MCF 10A (cell line): Measurements from ENCODE around the gene POTEH. TPM values are rescaled to one million over a fixed set of nuclear protein-coding genes. Genes with fewer than 3 reads are reported as not detected.
"Not testable (repeated sequence)": the region's sequence is repeated elsewhere in the genome, so short reads cannot be mapped to it uniquely, and the experiment has no call there.

Experiments
- BruUV-seq: library from RNA; stranded (reverse); fragments of 400-500 nt; replicated peaks from 2 replicates; lab custom pipeline; 2021; lab: Mats Ljungman, UMichigan
- CTCF ChIA-PET: fragments of 300-600 bp; sonication (Branson Sonifier 250); formaldehyde crosslinking; extraction: SDS; loops from one replicate; lab custom pipeline; 2021; ENCODE audit warnings: antibody characterized with exemption, inconsistent platforms; lab: Yijun Ruan, JAX
- POLR2A ChIA-PET: fragments of 300-600, 350-650 bp; sonication (Branson Sonifier 250); formaldehyde crosslinking; extraction: SDS; loops from one replicate; lab custom pipeline; 2020; ENCODE audit warnings: antibody characterized with exemption, inconsistent platforms; lab: Yijun Ruan, JAX
- DNase-seq: peaks from one replicate; pipeline ENCODE4 v3.0.0-alpha.2; 2018; ENCODE audit not compliant: unreplicated experiment
- H3K27ac Mint-ChIP-seq: one replicate; pipeline ENCODE4 v1.8.0; 2022; ENCODE audit warnings: mild to moderate bottlenecking, low read depth, mixed read lengths; ENCODE audit not compliant: unreplicated experiment
- H3K27me3 Mint-ChIP-seq: one replicate; pipeline ENCODE4 v1.8.0; 2022; ENCODE audit warnings: mixed read lengths; ENCODE audit not compliant: insufficient read depth, unreplicated experiment
- H3K36me3 Mint-ChIP-seq: one replicate; pipeline ENCODE4 v1.8.0; 2022; ENCODE audit warnings: mild to moderate bottlenecking, moderate library complexity, mixed read lengths; ENCODE audit not compliant: insufficient read depth, unreplicated experiment
- H3K4me1 Mint-ChIP-seq: one replicate; pipeline ENCODE4 v1.8.0; 2022; ENCODE audit warnings: mixed read lengths; ENCODE audit not compliant: insufficient read depth, unreplicated experiment
- H3K4me3 Mint-ChIP-seq: one replicate; pipeline ENCODE4 v1.8.0; 2022; ENCODE audit warnings: mild to moderate bottlenecking, moderate library complexity, mixed read lengths; ENCODE audit not compliant: unreplicated experiment
- H3K9me3 Mint-ChIP-seq: one replicate; pipeline ENCODE4 v1.8.0; 2022; ENCODE audit warnings: mixed read lengths; ENCODE audit not compliant: unreplicated experiment
- intact Hi-C: fragments of 100-400 bp; cut with micrococcal nuclease; formaldehyde crosslinking; loops from 2 replicates; pipeline ENCODE4 v1.14.1; 2022
- total RNA-seq: library from RNA; stranded (reverse); gene quantifications from 2 replicates; pipeline ENCODE4 v1.2.3, GENCODE V29; 2022

POTEH gene
- total RNA-seq, 1 experiment from 2014 or later: not detected

DNA sequence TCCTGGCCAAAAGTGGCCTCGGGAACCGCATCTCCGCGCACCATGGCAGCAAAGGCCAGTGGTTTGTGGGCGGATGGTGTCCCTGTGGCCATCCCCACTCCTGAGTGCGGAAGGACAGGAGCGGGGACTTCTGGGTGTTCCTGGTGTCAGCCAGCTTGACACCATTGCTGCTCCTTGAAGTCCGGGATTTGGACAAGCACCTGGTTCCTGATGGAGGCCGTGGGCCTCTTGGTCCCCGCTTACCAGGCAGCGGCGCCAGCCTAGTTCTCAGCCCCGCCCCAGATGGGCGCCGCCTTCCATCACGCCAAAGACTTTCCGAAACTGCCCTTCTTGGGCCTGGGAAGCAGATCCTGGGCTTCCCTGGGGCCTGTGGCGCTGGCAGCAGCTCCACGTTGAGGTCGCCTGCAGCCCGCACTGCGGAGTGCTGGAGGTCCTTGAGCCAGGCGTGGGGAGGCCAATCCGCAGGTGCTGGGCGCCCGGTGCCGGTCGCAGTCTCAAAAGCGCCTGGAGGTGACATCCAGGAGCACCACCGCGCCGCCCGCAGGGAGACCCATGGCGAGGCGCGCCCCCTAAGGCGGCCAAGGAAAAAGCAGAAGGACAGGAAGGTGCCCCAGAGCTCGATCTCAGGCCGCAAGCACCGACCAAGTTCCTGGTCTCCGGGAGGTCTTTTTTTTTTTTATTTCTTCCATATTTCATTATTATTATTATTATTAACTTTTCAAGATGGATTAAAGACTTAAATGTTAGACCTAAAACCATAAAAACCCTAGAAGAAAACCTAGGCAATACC lies 59.5 kb downstream of the POTEH start:
- intact Hi-C loops, H3K4me3 Mint-ChIP-seq: not testable (repeated sequence)

DNA sequence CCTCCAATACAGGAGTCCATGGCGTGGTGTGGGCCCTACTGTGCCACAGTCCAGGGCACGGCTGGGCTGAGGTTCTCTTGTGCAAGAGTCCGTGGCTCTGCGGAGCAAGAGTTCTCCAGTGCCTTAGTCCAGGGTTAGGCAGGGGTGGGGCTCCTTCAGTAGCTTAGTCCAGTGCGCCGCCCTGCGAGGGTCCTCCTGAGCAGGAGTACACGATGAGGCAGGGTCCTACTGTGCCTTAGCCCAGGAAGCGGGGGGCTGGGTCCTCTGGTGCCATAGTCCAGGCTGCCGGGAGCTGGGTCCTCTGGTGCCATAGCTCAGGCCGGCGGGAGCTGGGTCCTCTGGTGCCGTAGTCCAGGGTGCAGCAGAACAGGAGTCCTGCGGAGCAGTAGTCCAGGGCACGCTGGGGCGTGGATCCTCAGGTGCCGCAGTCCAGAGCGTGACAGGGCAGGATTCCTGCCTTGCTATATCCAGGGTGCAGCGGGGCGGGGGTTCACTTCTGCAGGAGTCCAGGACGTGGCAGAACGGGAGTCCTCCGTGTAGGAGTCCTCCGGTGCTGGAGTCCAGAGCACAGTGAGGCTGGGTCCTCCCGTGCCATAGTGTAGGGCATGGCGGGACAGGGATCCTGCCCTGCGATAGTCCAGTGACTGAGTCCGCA lies 69.7 kb downstream of the POTEH start:
- DNase-seq, H3K9me3 Mint-ChIP-seq, CTCF ChIA-PET, BruUV-seq, H3K4me1 Mint-ChIP-seq, H3K4me3 Mint-ChIP-seq, POLR2A ChIA-PET, intact Hi-C loops, H3K36me3 Mint-ChIP-seq, H3K27me3 Mint-ChIP-seq, H3K27ac Mint-ChIP-seq: not testable (repeated sequence)

More for the DNA sequence above, 59.5 kb downstream of the POTEH start:
- H3K27me3 Mint-ChIP-seq, CTCF ChIA-PET, H3K27ac Mint-ChIP-seq, H3K9me3 Mint-ChIP-seq, H3K4me1 Mint-ChIP-seq, H3K36me3 Mint-ChIP-seq, BruUV-seq, POLR2A ChIA-PET, DNase-seq: not testable (repeated sequence)

DNA sequence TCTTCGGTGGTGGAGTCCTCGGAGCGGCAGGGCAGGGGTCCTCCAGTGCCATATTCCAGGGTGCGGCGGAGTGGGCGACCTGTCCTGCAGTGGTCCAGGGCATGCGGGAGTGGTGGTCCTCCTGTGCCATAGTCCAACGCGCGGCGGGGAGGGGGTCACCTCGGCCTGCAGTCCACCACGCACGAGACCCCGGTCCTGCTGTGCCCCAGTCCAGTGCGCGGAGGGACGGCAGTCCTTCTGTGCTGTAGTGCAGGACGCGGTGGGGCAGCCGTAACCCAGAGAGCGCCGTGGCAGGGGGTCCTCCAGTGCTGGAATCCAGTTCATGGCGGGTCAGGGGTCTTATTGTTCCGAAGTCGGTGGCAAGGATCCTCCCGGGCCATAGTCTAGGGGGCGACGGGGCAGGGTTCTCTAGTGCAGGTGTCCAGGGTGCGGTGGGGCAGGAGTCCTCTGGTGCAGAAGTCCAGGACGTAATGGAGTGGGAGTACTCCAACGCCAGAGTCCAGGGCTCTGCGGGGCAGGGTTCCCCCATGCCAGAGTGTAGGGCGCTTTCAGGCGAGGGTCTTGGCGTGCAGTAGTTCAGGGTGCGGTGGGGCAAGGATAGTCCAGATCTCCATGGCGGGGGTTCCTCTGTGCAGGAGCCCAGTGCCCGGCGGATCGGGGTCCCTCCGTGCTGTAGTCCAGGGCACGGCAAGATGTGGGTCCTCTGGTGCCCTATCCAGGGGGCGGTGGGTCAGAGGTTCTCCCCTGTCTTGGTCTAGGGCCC lies 70.7 kb downstream of the POTEH start:
- H3K27ac Mint-ChIP-seq, H3K4me1 Mint-ChIP-seq, H3K27me3 Mint-ChIP-seq, H3K4me3 Mint-ChIP-seq, H3K36me3 Mint-ChIP-seq, CTCF ChIA-PET, H3K9me3 Mint-ChIP-seq, POLR2A ChIA-PET, intact Hi-C loops, DNase-seq, BruUV-seq: not testable (repeated sequence)

DNA sequence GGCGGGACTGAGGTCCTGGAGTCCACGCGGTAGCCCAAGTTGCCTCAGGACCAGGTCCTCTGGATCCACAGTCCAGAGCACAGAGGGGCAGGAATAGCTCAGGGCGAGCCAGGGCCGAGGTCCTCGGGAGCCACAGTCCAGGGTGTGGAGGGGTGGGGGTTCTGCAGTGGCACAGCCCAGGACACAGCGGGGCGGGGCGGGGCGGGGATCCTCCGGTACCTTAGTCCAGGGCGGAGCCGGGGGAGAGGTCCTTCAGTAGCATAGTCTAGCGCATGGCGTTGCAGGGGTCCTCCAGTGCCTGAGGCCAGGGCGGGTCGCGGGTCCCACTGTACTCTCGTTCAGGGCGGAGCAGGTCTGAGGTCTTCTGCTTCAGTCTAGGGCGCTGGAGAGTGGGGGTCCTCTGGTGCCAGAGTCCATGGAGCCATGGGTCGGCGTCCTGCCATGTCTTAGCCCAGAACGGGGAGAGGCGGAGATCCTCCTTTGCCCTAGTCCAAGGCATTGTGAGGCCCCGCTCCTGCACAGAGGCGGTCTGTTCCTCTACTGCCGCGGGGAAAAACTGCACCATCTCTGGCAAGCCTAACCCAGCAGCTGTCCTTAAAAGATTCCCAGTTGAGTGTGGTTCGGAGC lies 71.4 kb downstream of the POTEH start:
- H3K27me3 Mint-ChIP-seq, H3K36me3 Mint-ChIP-seq, DNase-seq, H3K9me3 Mint-ChIP-seq, intact Hi-C loops, H3K4me3 Mint-ChIP-seq, POLR2A ChIA-PET, BruUV-seq, H3K27ac Mint-ChIP-seq, H3K4me1 Mint-ChIP-seq, CTCF ChIA-PET: not testable (repeated sequence)

DNA sequence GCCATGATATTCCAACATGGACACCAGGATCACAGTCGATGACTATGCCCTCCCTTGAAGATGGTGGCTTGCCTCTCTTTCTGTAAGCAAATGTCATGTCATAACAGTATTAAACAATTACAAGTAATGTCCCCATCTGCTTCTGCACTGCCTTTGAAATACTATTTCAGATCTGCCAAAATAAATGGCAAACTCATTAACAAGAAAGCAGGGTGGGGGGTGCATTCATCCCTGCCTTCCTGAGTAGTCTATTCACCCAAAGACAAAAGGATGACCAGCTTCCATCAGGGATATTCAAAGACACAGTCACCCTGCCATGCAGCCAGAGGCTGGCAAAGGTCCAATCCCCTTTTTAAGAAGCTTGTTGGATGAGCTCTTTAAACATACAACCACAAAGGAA lies 73.7 kb downstream of the POTEH start:
- POLR2A ChIA-PET, H3K27ac Mint-ChIP-seq, H3K27me3 Mint-ChIP-seq, DNase-seq, BruUV-seq, H3K4me3 Mint-ChIP-seq, intact Hi-C loops, CTCF ChIA-PET, H3K36me3 Mint-ChIP-seq, H3K4me1 Mint-ChIP-seq, H3K9me3 Mint-ChIP-seq: not testable (repeated sequence)

Other genes starting within 250 kb of the POTEH start
- not detected in 2 replicates for gene OR11H1, start 161.8 kb upstream of the POTEH start, total RNA-seq